Stimulated activated effector memory CD8-positive, alpha-beta T cell treated with anti-CD3 and anti-CD28 coated beads, Interleukin-12 subunit alpha, Interleukin-12 subunit beta, amount 100 ng/mL, for 72 hours (primary cell): ENCODE data around the gene SGSM2.

Source experiments
- ATAC-seq: fragments of 150-1000 bp; cut with Tn5 transposase; 2 replicates; pipeline ENCODE4 v1.10.0; 2021
- DNase-seq, 2 donors: peaks; one replicate each; pipeline ENCODE4 v3.0.0; 2021 to 2022; ENCODE audit warnings: low spot score in 2 of 2
- H3K27ac Mint-ChIP-seq: one replicate; pipeline ENCODE4 v1.8.0; 2022; ENCODE audit warnings: mild to moderate bottlenecking, mixed read lengths
- H3K36me3 Mint-ChIP-seq: one replicate; pipeline ENCODE4 v1.8.0; 2022; ENCODE audit warnings: mild to moderate bottlenecking, mixed read lengths
- H3K4me1 Mint-ChIP-seq: one replicate; pipeline ENCODE4 v1.8.0; 2022; ENCODE audit warnings: mixed read lengths
- H3K4me3 Mint-ChIP-seq: one replicate; pipeline ENCODE4 v1.8.0; 2022; ENCODE audit warnings: mild to moderate bottlenecking, mixed read lengths
- H3K9me3 Mint-ChIP-seq: one replicate; pipeline ENCODE4 v1.8.0; 2022; ENCODE audit warnings: mixed read lengths

SGSM2 gene

DNA sequence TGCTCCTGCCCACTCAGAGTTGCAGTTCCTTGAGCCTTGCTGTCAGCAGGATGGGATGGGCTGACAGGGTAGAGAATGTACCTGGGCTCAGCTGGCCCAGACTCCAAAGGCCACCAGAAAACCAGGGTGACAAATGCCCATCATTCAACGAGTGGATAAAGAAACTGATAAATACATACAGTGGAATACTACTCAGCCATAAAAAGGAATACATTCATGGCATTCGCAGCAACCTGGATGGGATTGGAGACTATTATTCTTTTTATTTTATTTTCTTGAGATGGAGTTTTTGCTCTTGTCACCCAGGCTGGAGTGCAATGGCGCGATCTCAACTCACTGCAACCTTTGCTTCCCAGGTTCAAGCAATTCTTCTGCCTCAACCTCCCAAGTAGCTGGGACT lies 19.9 kb downstream of the SGSM2 start:
- Mint-ChIP-seq H3K36me3 (peaks cover under 1% of the 10 kb centered on the region), H3K4me3 (no peak overlapping the region), H3K9me3 (no peaks in the 10 kb centered on the region), H3K27ac (no peak overlapping the region), H3K4me1 (peaks cover 19% of the 10 kb centered on the region)
- no peak for ATAC-seq
- no peak for DNase-seq

DNA sequence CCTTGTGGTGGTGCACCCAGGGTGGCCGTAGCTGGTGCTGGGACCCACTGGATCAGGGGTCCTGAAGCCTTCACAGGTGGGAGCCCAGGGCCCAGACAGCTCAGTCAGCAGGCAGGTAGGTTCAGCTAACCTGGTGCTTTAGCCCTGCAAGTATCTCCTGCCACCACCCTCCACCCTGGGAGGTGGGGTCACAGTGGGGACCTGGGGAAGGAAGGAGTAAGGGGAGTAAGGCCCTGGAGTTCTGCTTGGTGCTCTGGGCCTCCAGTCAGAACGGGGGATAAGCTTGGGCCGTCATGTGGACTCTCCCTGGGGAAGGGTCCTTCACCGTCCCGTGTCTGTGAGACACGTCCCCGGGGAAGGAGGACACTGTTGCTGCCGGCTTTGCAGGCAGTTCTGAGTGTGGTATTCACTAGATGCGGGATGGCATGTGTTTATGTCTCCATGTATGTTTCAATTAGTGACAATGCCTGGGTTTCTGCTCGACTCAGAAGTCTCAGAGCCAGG lies 20.7 kb downstream of the SGSM2 start:
- Mint-ChIP-seq H3K9me3 (no peaks in the 10 kb centered on the region), H3K4me3 (no peak overlapping the region), H3K4me1 (peaks cover 19% of the 10 kb centered on the region), H3K36me3 (peaks cover 6% of the 10 kb centered on the region), H3K27ac (no peak overlapping the region)
- no peak for DNase-seq
- ATAC-seq = no peak

DNA sequence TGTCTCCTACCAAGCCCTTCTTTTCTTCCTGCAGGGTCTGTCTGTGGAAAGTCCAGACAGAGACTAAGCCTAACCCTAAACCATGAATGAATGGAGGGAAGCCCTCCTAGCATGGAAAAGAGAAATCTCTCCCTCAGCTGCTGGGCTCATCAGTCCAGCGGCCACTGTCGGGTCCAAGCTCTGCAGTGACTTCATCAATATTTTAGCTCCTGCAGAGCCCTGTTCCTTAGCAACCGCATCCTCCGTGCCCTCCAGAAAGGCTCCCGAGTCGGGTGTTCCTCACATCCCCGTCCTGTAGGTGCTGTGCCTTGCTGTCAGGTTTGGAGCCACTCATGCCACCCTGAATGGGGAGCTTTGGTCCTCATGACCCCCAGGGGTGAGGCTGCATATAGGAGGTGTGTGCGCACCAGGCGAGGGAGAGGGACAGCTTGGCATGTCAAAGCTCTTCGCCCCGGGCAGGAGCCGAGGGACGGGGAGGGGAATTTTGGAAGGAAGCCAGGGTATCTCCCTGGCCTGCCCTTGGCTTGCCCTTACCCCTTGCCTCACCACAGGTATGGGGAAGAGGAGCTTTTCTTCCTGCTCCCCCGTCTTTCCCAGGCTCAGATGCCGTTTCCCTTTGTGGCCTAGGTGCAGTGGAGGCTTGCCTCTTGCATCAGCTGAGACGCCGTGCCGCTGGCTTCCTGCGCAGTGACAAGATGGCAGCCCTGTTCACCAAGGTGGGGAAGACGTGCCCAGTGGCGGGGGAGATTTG lies 23.9 kb downstream of the SGSM2 start:
- H3K9me3 Mint-ChIP-seq = no peaks in the 10 kb centered on the region
- DNase-seq = no peak
- peaks cover 6% of the 10 kb centered on the region for H3K4me1 Mint-ChIP-seq
- ATAC-seq = no peak
- H3K27ac Mint-ChIP-seq = no peak overlapping the region
- H3K4me3 Mint-ChIP-seq = no peak overlapping the region
- H3K36me3 Mint-ChIP-seq = peaks cover 17% of the 10 kb centered on the region

DNA sequence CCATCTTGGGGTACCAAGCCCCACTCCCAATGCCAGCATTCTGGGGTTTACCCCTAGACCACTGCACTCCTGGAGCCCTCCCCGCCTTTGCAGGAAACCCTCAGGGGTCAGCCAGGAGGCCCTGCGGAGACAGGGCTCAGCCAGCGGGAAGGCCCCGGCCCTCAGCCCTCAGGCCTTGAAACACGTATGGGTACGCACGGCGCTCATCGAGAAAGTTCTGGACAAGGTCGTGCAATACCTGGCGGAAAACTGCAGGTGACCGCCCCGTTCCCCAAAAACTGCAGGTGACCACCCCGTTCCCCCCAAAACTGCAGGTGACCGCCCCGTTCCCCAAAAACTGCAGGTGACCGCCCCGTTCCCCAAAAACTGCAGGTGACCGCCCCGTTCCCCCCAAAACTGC lies 24.7 kb downstream of the SGSM2 start:
- Mint-ChIP-seq H3K4me1 (peaks cover 6% of the 10 kb centered on the region), H3K4me3 (no peak overlapping the region), H3K27ac (no peak overlapping the region), H3K9me3 (no peaks in the 10 kb centered on the region), H3K36me3 (peaks cover 17% of the 10 kb centered on the region)
- no peak for ATAC-seq
- DNase-seq = no peak

DNA sequence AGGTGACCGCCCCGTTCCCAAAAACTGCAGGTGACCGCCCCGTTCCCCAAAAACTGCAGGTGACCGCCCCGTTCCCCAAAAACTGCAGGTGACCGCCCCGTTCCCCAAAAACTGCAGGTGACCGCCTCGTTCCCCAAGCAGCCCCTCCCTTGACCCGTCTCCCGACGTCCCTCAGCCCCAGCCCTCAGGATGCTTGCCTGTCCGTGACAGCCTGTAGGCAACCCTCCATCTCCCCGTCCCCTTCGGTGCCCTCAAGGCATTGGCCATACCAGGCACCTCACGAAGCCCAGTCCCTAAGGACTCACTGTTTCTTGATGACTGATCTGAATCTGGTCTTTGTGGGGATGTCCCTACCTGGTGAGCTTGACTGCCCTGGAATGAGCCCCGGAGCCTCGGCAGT lies 25.1 kb downstream of the SGSM2 start:
- Mint-ChIP-seq H3K4me3 (no peak overlapping the region), H3K4me1 (peaks cover 6% of the 10 kb centered on the region), H3K9me3 (no peaks in the 10 kb centered on the region), H3K27ac (no peak overlapping the region), H3K36me3 (peaks cover 17% of the 10 kb centered on the region)
- DNase-seq (no peak), ATAC-seq (no peak)

DNA sequence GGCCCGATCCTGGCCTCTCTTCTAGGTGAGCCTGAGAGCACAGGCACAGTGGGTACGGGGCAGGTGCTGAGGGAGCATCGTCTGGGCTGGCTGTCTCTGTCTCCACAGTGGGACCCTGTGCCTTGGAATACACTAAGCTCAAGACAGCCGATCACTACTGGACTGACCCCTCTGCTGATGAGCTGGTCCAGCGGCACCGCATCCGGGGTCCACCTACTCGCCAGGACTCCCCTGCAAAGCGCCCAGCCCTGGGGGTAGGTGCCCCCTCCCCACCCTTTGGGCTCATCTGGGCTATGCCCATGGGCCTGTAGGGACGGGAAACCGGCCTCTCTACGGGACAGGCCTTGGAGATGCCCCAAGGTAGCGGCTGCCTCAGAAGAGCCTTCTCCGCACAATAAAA lies 25.6 kb downstream of the SGSM2 start:
- peaks cover 6% of the 10 kb centered on the region for H3K4me1 Mint-ChIP-seq
- H3K36me3 Mint-ChIP-seq = peaks cover 17% of the 10 kb centered on the region
- no peaks in the 10 kb centered on the region for H3K9me3 Mint-ChIP-seq
- DNase-seq = no peak
- no peak for ATAC-seq
- H3K27ac Mint-ChIP-seq = no peak overlapping the region
- no peak overlapping the region for H3K4me3 Mint-ChIP-seq

DNA sequence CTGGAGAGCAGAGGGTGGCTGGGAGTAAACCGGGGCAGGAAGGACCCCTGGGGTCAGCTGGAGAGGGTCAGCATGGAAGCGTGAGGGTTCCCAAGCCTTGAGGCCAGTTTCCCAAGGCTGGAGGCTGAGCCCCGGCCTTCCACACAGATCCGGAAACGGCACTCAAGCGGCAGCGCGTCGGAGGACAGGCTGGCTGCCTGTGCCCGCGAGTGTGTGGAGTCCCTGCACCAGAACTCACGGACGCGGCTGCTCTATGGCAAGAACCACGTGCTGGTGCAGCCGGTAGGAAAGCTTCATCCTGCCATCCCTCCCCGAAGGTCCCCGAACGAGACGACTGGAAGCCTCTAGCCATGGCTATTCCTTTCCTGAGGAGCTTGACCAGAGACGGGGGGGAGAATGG lies 26.0 kb downstream of the SGSM2 start:
- H3K36me3 Mint-ChIP-seq = peaks cover 17% of the 10 kb centered on the region
- H3K9me3 Mint-ChIP-seq = no peaks in the 10 kb centered on the region
- H3K27ac Mint-ChIP-seq = no peak overlapping the region
- H3K4me3 Mint-ChIP-seq = no peak overlapping the region
- DNase-seq (no peak), ATAC-seq (no peak)
- H3K4me1 Mint-ChIP-seq = peaks cover 6% of the 10 kb centered on the region

DNA sequence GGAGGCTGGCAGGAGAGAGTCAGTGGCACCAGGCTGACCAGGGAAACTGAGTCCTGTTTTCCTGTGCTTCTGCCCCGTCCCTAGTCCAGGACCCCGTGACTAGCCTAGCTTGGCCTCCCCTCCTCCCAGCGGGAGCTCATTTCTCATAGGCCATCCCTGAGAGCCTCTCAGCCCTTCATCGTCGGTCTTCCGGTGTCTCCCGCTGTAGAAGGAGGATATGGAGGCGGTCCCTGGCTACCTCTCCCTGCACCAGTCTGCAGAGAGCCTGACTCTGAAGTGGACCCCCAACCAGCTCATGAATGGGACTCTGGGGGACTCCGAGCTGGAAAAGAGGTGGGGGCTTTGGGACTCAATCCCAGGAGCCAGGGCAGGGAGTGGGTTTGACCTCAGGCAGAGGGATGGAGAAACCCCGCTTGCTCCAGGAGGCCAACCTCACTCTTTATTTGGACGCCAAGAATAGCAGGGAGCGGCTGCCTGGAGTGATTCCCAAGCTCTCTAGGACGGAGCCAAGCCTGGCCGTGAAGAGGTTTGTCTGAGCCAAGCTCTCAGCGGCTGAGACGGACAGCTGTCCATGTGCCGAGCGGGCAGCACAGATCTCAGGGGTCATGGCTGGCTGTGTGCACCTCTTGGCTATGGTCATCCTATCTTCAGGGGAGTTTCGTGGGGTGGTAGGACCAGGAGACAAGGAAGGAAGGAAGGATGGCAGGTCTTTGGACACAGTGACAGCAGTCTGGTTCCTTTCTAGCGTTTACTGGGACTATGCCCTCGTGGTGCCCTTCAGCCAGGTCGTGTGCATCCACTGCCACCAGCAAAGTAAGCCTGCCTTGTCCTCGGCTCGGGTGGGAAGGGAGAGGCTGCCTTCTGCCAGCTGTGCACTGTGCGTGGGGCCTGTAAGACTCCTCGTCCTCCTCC lies 26.8 kb downstream of the SGSM2 start:
- DNase-seq = no peak
- Mint-ChIP-seq H3K4me1 (peaks cover 6% of the 10 kb centered on the region), H3K27ac (no peak overlapping the region), H3K4me3 (no peak overlapping the region), H3K36me3 (peaks cover 17% of the 10 kb centered on the region), H3K9me3 (no peaks in the 10 kb centered on the region)
- no peak for ATAC-seq

DNA sequence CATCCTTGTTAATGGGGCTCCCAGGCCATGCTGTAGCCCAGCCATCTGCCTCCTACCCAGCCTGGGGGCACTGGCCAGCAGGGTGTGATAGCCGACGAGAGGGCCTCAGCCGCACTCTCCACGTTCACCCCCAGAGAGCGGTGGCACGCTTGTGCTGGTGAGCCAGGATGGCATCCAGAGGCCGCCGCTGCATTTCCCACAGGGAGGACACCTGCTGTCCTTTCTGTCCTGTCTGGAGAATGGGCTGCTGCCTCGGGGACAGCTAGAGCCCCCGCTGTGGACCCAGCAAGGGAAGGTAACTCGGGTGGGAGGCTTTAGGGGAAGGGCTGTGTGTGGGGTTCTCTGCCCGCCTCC lies 27.4 kb downstream of the SGSM2 start:
- H3K36me3 Mint-ChIP-seq = peaks cover 17% of the 10 kb centered on the region
- H3K27ac Mint-ChIP-seq = no peak overlapping the region
- DNase-seq (no peak), ATAC-seq (no peak)
- peaks cover 6% of the 10 kb centered on the region for H3K4me1 Mint-ChIP-seq
- H3K9me3 Mint-ChIP-seq = no peaks in the 10 kb centered on the region
- no peak overlapping the region for H3K4me3 Mint-ChIP-seq

DNA sequence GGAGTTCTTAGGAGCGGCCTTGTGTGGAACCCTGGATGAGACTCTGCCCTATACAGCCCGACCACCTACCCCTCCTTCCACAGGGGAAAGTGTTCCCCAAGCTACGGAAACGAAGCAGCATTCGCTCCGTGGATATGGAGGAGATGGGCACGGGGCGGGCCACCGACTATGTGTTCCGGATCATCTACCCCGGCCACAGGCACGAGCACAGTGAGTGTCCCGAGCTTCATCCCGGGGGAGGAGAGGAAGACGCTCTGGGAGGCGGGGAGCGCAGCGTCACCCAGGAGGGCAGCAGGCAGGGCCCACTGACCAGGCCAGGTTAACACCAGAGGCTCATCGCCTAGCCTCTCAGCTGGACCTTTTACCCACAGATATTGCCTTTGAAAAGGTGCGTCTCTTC lies 27.8 kb downstream of the SGSM2 start:
- ATAC-seq (no peak), DNase-seq (no peak)
- Mint-ChIP-seq H3K4me3 (no peak overlapping the region), H3K9me3 (no peaks in the 10 kb centered on the region), H3K4me1 (peaks cover 6% of the 10 kb centered on the region), H3K36me3 (peaks cover 17% of the 10 kb centered on the region), H3K27ac (no peak overlapping the region)

DNA sequence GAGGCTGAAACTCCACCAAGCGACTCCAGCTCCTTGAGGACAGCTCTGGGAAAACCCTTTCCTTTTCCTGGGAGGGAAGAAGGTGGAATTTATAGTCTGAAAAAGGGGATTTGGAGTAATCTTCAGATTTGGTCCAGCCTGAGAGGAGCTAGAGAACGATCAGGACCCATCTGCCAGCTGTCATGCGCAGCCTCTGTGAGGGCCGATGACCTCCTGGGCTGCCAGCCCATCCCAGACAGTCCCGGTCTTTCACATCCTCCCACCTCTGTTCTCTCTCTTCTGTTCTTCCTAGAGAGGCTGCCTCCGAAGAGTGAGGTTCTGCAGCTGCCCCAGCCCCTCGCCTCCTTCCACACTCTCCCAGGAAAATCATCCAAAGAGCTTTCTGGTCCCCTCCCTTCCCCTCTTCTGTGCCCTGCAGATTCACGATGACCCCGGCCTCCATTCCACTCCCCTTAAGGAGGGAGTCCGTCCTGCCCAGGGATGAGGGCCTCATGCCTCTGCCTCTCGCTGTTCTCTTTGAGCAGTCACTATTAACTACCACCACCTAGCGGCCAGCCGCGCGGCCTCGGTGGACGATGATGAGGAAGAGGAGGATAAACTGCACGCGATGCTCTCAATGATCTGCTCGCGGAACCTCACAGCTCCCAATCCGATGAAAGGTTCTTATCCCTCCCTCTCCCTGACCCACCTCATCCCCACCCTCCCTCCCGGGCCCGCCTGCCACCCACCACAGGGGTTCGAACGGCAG lies 29.6 kb downstream of the SGSM2 start:
- no peaks in the 10 kb centered on the region for H3K9me3 Mint-ChIP-seq
- no peak overlapping the region for H3K27ac Mint-ChIP-seq
- DNase-seq (no peak), ATAC-seq (no peak)
- no peak overlapping the region for H3K4me3 Mint-ChIP-seq
- H3K4me1 Mint-ChIP-seq = no peaks in the 10 kb centered on the region
- peaks cover 17% of the 10 kb centered on the region for H3K36me3 Mint-ChIP-seq

DNA sequence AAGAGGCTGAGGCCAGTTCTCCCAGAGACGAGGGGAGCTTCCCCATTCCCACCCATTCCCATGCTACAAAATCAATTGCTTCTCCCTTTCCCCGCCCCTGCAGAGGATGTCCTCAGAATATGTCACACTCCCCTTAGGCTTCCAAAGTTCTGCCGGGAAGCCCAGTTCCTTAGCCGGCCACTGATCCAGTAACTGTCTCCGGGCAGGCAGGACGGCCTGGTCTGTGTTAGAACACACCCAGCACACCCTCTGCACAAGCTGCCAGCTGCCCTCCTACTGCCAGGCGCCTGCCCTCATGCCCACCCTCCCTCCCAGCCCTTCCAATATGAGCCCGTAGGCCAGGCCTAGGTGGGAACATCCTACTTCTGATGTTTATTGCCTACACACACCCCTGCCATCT lies 31.1 kb downstream of the SGSM2 start:
- Mint-ChIP-seq H3K4me1 (no peaks in the 10 kb centered on the region), H3K27ac (no peak overlapping the region), H3K36me3 (peaks cover 11% of the 10 kb centered on the region), H3K9me3 (no peaks in the 10 kb centered on the region), H3K4me3 (no peak overlapping the region)
- ATAC-seq (no peak), DNase-seq (no peak)

DNA sequence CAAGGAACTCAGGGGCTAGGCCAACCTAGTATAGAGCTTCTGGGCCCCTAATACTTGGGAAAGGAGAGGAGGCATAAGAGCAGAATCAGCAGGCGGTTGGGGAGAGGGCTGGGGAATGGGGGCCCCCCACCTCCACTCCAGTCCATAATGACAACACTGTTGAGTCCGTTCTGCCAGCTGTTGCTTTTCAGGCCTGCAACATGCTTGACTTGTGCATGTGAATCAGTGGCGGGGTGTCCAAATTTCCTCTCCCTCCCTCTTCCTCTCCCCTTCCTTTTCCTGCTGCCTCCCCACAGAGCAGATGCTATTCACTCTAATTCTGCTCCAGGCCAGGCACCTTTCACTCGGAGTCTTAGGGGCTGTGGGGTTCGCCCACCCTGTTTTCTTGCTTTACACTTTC lies 31.7 kb downstream of the SGSM2 start:
- Mint-ChIP-seq H3K36me3 (peaks cover 7% of the 10 kb centered on the region), H3K27ac (no peak overlapping the region), H3K4me1 (no peaks in the 10 kb centered on the region), H3K9me3 (no peaks in the 10 kb centered on the region), H3K4me3 (no peak overlapping the region)
- DNase-seq = no peak
- no peak for ATAC-seq

DNA sequence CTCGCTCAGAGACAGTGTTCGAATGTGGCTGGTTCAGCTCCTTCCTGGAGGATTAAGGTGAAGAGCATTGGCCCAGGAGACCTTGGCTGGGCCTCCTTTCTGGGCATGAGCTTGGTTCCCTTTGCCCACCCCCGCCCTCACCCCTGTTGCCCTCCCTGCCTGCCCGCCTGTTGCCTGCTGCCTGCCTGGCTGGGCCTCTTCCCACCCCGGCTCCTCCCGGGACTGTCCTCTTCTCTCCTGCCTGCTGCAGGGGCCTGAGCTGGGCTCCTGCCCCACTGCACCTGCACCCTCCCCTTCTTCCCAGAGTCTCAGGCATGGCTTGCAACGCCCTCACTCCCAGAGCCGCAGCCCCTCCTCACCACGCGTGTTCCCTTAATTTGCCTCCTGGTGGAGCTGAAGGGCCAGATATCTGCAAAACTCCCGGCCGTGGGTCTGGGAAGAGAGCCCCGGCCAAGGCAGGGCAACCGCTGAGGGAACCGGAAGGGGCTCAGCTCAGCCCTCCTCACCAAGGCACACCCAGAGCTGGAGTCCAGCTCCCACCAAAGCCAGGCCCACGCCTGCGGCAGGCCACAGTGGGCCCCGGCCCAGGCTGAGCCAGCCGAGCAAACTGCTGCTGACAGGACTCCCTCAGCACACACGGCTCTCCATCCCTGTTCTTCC lies 32.4 kb downstream of the SGSM2 start:
- no peak for ATAC-seq
- no peak overlapping the region for H3K27ac Mint-ChIP-seq
- peaks cover 10% of the 10 kb centered on the region for H3K36me3 Mint-ChIP-seq
- no peak for DNase-seq
- H3K4me1 Mint-ChIP-seq = no peaks in the 10 kb centered on the region
- H3K4me3 Mint-ChIP-seq = no peak overlapping the region
- H3K9me3 Mint-ChIP-seq = no peaks in the 10 kb centered on the region

DNA sequence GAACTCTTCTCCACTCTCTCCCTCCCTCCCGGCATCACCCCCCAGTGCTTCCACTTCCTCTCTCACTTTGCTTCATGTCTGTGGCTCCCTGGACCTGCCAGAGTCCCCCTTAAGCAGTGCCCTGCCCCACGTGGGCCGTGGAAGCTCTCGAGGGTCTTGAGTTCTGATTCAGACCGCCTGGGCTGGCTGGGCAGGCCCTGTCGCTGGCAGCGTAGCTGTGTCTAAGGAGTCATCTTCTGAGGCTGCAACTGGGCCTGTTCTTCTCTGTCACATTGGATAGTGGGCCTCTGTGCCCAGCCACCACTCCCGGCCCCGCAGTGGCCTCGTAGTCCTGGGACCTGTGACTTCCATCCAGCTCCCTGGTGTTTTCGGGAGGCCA lies 32.9 kb downstream of the SGSM2 start:
- no peaks in the 10 kb centered on the region for H3K9me3 Mint-ChIP-seq
- peaks cover 15% of the 10 kb centered on the region for H3K36me3 Mint-ChIP-seq
- DNase-seq (no peak), ATAC-seq (no peak)
- no peaks in the 10 kb centered on the region for H3K4me1 Mint-ChIP-seq
- no peak overlapping the region for H3K27ac Mint-ChIP-seq
- no peak overlapping the region for H3K4me3 Mint-ChIP-seq
